Measurements from ENCODE around the gene GABBR2.

GABBR2 gene

DNA sequence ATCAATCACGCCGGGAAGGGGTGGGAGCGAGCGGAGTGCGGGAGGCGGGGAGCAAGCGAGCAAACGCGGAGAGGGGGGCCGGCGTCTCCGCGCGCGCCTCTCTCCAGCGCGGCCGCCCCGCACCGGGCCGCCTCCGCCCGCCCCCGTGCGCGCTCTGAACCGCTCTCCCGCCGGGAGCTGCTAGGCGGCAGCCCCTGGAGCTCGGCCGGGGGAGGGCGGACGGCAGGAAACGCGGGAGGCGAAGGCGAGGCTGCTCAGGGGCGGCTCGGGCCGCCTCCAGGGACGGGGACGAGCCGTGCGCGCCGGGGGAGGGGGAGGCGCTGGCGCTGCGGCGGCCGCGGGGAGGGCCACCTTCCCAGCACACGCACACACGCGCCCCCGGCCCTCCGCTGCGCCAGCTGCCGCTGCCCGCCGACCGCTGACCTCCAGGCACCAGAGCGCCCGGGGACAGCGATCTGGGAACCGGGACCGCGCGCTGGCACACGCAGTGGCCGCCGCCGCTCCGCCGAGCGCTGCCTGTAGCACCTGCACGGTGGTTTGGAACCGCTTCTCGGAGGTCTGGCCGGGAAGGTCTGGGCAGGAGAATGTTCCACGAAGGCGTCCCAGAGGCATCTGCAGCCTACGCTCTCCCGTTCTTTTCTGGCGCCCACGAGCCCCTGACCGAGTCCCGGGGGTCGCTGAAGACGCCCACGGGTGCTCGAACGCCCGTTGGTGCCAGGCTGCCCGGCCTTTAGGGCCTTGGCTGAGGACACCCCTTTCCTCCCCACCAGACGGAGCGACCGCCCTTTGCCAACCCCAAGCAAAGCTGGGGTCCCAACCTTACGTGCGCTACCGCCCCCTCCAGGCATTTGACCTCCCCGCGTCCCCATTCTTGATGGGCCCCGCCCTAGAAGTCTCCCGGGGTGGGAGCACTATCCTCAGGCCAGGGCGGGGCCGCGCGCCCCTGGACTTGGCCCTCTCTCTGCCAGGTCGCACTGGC lies at the start of gene GABBR2:
Gene GABBR2, minus strand, starts transcription at position 3 of the 979 bp plus-strand sequence. CDS start 198 bp downstream, outside the sequence.
- no peak for FAIRE-seq

DNA sequence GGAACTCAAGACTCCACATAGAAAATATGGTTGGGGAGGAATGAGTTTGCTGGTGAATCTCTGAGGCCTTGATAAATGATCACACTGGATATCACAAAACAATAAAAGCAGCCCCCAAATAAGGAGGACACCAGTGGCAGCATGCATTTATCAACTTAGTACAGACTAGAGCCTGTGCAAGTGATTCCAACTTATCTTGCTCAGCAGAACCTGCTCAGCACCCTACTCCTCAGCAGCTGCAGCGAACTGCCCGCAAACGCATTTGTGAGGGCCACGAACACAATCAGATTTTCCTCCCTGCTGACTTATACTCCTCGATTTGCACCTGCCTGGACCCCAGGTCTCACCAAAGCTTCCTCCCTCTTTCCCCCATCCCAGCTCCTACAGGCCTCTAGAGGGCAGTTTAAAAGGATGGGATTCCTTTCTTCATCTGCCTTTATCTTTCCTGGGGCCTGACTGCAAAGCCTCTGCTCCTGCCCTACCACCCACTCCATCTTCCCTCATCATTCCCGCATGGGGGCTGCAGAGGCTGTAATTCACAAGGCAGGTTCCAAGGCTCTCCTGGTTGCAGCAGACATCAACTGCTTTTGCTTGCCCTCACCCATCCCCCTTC lies 46.4 kb upstream of the GABBR2 start:
- no peak for FAIRE-seq

DNA sequence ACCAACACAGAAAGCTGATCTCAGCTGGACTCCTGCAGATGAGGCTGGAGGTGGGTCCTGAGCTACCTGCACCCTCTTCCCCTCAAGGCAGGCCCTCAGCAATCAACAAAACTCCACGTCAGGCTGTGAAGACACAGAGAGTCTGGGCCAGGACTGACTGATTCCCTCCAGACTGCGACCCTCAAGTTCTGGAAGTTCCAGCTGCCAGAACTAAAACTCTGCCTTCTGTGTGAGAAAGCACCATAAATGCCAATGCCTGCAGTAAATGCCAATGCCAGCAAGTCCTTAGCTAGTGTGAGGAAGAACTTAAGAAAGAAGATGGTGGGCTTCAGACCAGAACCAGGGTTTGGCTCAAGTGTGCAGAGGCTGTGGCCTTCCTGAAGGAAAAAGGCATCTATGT lies 42.5 kb upstream of the GABBR2 start:
- FAIRE-seq, result no peak

DNA sequence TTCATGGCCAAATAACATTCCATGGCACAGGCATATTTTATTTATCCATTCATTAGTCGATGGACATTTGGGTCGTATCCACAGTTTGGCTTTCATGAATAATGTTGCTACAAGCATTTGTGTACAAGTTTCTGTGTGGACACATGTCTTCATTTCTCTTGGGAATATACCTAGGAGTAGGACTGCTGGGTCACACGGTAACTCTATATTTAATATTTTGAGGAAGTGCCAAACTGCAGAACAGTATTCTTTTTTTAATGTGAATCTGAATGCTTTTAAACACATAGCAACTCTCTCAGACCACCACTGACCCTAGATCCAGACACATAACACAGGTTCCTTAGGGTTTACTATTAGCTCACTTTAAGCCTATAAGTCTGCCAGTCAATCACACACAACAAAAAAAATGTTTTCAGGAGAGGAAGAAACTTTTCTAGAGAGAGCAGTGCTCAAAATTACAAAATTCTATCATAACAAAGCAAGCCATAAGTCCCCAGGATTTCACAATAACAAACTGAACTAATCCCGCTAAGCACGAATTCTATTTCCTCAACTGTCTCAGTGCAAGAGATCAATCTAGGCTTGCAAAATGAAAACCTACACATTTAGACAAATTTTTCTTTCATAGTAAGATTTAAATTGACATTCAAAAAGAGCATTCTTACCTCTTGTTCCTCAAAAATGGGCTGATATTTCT lies 41.8 kb upstream of the GABBR2 start:
- FAIRE-seq, result no peak

DNA sequence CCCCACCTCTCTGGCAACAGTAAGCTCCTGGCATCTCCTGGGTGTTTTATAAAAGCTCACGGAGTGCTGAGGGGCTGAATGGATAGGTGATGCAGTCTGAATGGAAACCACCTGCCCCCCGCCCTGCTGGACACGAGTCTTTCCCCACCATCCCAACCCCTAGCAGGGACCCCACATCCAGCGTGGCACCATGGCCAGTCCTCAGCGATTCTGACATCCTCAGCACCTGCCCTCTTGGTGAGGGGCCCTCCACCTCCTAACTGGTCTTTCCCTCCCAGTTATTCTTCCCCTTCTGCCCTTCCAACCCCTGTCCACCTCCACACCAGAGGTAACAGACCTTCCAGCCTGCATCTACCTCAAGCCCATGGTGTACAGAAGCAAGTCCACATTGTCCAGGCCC lies 38.7 kb upstream of the GABBR2 start:
- FAIRE-seq, result no peak

DNA sequence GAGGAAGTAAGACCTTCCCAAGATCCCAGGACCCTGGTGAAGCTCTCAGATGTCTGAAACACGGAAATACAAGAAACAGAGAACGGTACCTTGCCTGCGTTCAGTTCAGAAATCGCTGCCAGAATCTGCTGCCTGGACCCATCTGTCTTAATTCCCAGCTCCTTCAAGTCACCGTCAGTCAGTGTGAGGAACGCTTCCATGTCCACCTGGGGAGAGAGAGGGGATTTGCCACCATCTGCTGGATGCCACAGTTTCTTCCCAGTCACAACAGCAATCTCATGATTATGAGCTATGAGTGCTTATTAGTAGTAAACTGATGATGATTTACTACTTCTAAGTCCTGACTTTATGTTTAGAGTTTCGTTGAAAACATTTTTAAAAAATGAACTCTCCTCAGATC lies 36.7 kb upstream of the GABBR2 start:
- no peak for FAIRE-seq

DNA sequence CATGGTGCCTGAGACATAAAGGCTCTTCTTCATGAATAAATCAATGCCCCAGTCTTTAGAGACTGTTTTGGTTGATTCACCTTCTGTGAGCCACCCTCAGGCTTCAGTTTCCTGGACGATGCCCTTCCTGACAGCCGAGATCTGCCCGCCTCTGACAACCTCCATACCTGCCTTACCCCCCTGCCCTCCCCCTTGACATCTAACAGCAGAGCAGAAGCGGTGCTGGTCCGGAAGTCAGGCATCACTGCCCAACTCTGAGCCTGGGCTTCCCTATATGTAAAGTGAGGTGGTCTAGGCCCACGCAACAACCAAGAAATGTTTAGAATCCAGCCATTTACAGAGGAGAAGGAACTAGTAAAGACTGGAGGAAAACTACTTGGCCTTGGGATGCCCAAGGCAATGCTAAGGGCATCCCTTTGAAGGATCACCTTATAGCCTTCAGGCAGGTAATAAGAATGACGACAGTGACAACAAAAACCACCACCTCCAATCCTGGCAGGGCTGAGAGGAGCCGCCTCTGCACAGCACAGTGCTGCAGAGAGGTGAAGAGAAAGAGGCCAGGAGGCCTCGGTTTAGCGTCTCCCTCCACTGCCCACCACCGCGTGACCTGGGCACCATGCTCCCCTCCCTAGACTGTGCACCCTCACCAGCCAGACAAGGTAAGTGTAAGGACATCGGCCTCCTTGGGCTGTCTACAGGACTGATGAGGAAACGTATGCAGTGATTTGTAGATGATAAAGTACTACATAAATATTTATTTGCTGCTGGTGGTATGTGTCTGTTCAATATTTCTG lies 35.3 kb upstream of the GABBR2 start:
- no peak for FAIRE-seq

DNA sequence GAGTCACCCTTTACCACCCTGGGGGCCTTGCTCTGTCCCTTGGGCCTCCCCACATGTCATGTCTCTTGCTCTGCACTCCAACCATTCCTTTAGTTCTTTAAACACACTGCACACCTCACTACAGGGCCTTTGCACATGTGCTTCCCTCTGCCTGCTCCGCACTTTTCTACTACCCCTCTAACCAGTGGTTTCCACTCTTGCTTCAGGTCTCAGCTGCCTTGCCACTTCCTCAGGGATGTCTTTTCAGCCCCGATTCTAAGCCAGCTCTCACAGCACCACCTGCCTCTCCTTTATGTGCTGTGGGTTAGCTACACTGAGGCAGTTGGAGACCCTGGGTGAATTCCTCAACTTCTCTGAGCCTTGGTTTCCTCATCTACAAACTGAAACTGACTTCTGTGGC lies 34.6 kb upstream of the GABBR2 start:
- FAIRE-seq, result no peak

DNA sequence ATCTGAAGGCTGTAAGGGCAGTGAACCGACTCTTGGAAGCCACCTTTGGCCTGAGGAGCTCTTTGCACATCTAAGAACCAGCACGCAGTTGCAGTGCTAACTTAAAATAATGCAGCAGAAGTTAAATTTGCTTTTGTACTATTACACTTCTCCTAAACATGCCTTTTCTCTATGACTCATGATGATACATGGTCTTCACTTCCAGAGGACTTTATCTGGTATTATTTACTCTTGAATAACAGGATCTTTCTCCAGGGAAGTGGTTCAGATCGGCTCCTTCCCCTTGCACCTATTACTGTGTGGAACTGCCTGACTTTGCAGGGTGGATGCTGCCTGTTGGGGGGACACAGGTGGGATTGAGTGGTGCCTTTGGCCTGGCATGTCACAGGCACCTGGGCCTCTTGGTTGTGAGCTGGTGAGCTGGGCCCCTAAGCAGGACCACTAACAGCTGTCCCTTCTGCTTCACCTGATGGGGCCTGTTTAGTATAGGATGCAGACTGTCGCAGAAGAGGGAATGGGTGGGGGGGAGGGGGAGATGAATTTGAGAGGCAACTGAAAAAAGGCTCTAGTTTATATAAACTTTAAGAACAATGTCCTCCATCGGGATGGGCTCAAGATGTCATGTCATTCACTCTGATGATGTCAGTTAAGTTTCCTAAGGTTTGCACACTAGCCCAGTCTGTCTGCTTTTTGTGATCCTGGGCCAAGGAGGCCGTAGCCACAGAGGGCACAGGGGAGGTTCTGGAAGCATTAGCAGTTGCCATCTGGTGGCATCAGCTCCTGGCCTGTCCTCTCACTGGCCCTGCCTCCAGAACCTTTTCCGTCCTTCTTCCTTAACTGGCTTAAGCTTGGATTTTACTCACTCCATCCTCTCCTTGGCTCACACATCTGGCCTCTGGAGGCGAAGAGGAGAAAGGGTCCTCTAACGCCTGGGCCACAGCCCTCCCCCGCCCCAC lies 33.9 kb upstream of the GABBR2 start:
- no peak for FAIRE-seq

DNA sequence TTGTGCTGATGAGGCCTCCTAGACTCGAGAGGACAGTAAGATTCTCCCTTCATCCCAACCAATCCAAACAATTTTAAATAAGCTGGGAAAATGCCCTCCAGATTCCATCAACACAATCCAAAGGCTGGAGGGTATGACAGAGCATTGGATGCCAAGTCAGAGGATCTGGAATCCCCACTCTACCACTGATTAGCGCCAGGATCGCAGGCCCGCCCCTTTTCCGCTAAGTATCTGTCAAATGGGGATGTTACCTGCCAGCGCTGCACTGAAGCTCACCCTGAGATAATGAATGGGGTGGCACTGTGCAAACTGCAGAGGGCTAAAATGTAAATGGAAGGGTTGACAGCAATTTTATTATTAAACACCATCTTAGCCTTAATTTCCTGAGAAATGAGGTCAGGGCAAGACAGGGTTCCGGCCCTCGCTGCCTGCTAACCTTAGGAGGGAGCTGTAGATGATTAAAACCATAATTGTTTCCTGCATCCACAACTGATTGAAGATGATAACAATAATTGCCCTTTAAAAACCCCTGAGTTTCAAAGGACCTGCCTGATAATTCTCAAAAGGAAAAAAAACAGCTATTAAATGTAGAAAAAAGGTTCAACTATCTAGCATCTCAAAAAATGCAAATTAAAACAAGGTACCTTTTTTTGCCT lies 31.6 kb upstream of the GABBR2 start:
- no peak for FAIRE-seq

DNA sequence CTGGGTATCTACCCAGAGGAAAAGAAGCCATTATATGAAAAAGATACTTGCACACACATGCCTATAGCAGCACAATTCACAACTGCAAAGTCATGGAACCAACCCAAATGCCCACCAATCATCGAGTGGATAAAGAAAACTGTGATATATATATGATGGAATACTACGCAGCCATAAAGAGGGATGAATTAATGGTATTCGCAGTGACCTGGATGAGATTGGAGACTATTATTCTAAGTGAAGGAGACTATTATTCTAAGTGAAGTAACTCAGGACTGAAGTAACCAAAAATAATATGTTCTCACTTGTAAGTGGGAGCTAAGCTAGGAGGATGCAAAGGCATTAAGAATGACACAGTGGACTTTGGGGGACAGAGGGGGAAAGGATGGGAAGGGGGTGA lies 30.0 kb upstream of the GABBR2 start:
- FAIRE-seq, result no peak

DNA sequence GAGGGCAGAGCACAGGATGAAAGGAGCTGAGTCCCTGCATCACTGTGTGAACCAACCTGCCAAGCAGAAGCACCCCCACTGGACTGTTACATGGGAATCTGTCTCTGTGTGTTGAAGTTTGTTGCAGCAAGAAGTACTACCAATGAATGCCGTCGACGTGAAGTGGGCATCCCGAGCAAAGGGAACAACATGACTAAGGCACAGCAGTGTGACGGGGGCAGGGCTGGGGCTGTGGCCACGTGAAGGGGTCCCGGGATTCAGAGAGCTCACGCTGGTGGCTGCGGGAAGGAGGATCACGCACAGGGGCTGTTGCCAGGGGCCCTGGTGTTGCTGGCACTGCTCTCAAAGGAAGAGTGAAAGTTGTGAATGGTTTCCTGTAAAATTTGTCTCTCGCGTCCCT lies 27.5 kb upstream of the GABBR2 start:
- no peak for FAIRE-seq

DNA sequence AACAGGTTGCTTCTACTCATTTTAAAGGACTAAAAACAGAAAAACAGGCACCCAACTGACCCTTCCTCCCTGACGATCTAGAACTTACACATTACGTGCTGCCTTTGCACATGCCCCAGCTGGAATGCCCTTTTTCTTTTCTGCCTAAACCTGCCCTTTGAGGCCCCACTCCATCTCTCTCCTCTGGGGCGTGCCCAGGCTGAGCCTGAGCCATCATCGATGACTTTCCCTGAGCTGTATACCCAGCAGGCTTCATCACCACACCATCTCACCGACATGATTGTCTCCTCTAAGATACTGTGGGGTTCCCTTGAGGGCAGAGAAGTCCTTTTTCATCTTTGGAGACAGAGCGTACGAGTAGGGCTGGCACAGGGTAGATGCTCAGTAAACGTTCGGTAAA lies 24.1 kb upstream of the GABBR2 start:
- FAIRE-seq, result no peak

DNA sequence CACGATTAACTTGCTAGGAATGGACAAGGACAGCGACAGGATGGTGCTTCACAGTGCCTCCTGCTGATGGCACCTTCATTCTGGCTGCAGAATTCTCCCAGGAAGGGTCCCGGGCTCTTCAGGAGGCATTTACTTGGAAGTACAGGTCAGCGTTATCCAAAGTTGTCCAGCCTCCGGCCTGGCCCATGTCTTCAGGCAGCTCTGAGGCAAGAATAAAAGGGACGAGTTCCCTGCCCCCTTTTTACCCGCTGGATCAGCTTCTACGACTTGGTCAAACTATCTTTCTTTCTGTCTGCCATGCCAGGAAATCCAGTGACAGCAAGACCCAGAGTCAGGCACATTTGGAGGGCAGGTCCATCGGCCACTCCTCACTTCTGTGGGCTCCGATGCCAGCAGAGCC lies 23.4 kb upstream of the GABBR2 start:
- FAIRE-seq, result no peak

DNA sequence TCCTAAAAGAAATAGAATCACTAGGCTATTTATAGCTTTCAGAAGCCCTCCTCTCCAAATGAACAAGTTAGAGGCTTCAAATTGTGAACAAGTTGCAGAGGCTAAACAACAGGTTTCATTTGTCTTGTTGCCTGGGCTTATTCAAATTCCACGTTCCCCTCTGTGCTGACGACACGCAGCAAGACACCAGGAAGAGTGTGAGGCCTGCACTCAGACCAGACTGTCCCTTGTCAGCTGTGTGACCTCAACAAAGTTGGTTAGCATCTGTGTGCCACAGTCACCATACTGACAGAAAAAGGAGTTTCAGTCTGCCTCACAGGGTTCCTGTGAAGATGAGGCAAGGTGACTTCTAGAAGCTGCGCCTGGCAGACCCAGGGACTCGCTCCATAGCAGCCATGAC lies 22.1 kb upstream of the GABBR2 start:
- no peak for FAIRE-seq

DNA sequence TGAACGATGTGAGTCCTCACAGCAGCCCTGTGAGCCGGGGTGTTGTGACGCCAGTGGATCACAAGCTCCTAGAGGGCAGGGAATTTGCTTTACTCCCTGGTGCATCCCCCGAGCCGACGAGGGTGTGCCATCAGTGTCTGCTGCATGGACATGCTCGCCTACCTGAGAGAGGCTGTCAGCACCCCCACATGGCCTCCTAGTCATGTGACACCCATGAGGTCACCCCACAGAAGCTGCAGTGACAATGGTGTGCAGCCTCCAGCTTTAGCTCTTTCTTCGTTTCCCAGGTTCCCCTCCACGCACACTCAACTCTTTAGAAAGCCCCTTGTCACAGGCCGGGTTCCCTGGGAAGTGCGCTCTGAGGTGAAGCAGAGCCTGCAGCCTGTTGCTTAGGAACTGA lies 19.8 kb upstream of the GABBR2 start:
- FAIRE-seq, result no peak

DNA sequence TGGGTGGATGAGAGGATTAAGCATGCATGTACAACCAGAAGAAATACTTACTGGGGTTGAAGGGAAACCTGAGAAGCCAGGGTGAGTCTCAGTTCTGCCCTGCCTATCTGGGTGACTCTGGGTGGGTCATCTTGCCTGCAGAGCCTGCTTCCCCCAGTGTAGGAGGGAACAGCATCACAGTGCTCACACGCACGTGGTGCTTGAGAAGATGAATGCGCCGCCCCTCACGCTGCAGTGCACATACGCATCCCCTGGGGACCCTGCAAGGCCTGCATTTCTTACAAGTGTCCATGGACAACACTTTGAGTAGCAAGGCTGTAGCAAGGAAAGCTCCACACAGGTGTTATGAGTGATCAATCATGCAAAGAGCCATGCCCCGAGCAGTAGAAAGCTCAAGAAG lies 18.7 kb upstream of the GABBR2 start:
- no peak for FAIRE-seq

DNA sequence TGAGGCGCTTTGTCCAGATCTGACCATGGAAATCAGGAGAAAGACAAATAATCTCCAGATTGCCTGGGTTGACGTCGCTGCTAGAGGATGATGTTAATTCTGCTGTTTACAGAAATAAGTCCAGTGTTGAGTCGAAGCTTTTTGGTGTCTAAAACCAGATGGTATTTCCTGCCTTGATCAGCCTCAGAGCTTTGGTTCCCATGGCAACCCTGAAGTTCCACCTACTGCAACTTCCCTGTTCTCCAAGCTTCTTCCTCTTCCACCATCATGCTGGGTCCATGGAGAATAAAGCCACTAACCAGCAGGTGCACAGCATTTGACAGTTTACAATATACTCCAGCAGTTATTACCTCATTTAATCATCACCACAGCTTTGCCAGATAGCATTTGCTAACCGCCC lies 18.0 kb upstream of the GABBR2 start:
- no peak for FAIRE-seq

DNA sequence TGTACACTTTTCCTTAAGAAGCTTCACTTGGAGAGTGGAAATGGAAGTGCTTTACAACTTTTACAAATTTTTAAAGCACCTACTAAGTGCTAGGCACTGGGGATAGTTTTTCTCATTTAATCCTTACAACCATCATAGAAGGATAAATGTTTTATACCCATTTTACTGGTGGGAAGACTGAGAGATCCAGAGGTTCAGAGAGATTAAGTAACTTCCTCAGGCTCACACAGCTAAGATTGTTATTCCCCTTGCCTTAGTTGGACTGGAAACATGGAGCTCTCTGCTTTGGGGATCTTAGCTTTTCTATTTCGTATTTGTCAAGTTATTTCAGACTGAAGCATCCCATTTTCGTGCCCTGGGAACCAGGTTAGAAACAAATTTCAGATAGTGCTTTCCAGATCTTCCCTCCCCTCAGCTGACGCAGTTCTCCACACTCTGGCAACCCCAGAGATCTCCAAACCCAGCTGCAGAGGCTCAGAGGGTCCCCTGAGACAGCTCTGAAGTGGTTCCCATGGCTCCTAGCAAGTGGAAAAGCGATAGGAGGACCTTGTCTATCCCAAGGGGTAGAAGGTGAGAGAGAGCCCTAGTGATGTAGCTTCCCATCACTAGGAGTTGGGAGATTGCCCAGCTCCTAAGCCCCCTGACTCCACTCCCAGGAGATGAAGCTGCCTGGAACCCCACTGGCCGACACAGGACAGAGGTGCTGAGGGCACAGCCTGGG lies 16.2 kb upstream of the GABBR2 start:
- no peak for FAIRE-seq

DNA sequence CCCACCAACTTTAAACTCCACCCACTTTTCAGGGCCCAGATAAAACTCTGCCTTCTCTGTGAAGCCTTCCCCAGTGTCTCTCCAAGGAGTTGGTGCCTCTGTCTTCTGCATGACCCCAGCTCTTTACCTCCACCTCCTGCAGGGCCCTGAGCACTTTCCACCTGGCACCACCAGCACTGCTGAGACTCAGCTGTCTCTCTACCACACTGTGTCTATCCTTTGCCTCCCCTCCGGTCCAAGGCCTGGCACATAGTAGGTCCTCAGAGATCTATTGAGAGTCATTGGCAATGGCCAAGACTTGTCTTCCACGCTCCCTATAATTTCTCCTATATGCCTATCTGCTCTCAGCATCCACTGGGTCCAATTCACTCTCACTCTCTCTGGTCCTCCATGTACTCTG lies 12.9 kb upstream of the GABBR2 start:
- no peak for FAIRE-seq

DNA sequence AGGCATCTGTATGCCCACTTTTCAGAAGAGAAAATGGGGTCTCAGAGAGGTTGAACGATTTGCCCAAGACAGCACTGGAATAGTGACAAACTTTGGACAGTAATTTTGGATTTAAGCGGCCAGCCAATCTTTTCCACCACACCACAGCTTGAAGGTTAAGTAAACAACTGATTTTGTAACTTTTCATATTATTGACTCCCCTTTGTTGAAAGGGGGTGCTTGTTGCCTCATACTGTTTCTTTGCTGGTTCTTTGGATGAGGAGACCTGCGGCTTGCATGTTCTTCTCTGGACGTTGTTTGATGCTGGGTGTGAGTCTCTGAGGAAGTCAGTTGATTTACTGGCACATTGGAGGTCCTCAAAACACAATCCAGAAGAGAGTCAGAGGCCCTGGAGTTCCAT lies 11.7 kb upstream of the GABBR2 start:
- no peak for FAIRE-seq
